Esophagus squamous epithelium (tissue), 4 donors: Measurements from ENCODE around the gene KLHL40.

Experiments
- POLR2A ChIP-seq, 4 donors: fragments of 450-650 bp; IDR thresholded peaks; one replicate each; pipeline ENCODE4 v1.6.1; 2017; ENCODE audit warnings: antibody characterized with exemption in 4 of 4, mild to moderate bottlenecking in 4 of 4, moderate library complexity in 3 of 4
- TF ChIP-seq, protein P1 (sequence below), 6 experiments: fragments of 450-650 bp in 4 of 6; fragments of 200-600 bp in 2 of 6; sonication (generic) in 2 of 6; IDR thresholded peaks; one replicate each; pipeline ENCODE4 v1.5.1; 2016 to 2019; ENCODE audit warnings: antibody characterized with exemption in 6 of 6, mild to moderate bottlenecking in 4 of 6, moderate library complexity in 4 of 6

DNA sequence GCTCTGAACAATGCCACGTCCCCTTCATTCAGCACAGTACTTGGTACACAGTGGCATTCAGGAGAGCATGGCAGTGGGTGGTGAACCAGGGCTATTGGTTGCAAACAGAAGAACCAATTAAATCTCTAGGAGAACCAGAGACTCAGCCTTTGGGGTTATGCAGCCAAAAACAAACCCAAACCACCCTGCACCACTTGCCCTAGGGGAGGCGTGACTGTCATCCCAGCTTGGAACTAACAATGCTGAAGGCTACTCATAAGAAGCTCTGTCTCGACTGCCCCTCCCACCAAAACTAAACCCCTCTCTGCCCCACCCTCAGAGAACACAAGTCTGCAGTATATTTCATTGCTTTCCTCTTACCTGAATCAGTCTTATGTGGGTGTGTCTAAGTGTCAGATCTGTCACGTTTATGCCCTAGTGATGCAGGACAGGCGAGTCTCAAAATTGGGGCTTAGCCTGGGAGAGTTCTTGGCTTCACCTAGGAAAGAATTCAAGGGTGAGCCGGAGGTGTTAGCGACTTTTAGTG lies 15.2 kb upstream of the KLHL40 start:
- TF ChIP-seq POLR2A (IDR thresholded peaks at IDR 0.05) = no peak
- TF ChIP-seq, protein P1, sequence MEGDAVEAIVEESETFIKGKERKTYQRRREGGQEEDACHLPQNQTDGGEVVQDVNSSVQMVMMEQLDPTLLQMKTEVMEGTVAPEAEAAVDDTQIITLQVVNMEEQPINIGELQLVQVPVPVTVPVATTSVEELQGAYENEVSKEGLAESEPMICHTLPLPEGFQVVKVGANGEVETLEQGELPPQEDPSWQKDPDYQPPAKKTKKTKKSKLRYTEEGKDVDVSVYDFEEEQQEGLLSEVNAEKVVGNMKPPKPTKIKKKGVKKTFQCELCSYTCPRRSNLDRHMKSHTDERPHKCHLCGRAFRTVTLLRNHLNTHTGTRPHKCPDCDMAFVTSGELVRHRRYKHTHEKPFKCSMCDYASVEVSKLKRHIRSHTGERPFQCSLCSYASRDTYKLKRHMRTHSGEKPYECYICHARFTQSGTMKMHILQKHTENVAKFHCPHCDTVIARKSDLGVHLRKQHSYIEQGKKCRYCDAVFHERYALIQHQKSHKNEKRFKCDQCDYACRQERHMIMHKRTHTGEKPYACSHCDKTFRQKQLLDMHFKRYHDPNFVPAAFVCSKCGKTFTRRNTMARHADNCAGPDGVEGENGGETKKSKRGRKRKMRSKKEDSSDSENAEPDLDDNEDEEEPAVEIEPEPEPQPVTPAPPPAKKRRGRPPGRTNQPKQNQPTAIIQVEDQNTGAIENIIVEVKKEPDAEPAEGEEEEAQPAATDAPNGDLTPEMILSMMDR (IDR thresholded peaks at IDR 0.05) = no peak
